H1 (cell line): ENCODE measurements around the gene SNU13. TPM values are rescaled to one million over a fixed set of nuclear protein-coding genes. Genes with fewer than 3 reads are reported as not detected.

Experiments
- CTCF ChIA-PET: fragments of 300-600 bp; sonication (Branson Sonifier 250); formaldehyde crosslinking; loops from one replicate; lab custom pipeline; 2021; ENCODE audit not compliant: partially characterized antibody; lab: Charles Lee
- POLR2A ChIA-PET: fragments of 300-600 bp; sonication (Branson Sonifier 250); formaldehyde crosslinking; loops from one replicate; lab custom pipeline; 2021; ENCODE audit warnings: inconsistent platforms; ENCODE audit not compliant: partially characterized antibody; lab: Charles Lee
- DNase-seq, 2 experiments: peaks; one replicate each; pipeline versions ENCODE4 v3.0.0 to v3.0.0-alpha.2; 2010 to 2022; ENCODE audit warnings: low spot score in 2 of 2, low read depth in 1 of 2, mixed read lengths in 1 of 2
- FAIRE-seq: peaks from 2 replicates; lab custom pipeline; 2011; peaks lifted over from hg19 to GRCh38; lab: Jason Lieb, UNC
- H2AFZ ChIP-seq: 2 replicates; pipeline ENCODE4 v1.8.1; 2012; ENCODE audit warnings: low read length, inconsistent platforms
- H2AK5ac ChIP-seq: 2 replicates; pipeline ENCODE4 v1.6.1; 2013; ENCODE audit warnings: low read depth, low read length
- H2BK120ac ChIP-seq: replicated peaks from 2 replicates; pipeline ENCODE3; 2013; ENCODE audit warnings: low read depth, low read length, inconsistent platforms
- H2BK12ac ChIP-seq: 2 replicates; pipeline ENCODE4 v1.6.1; 2013; ENCODE audit warnings: low read depth, low read length
- H2BK15ac ChIP-seq: 2 replicates; pipeline ENCODE4 v1.6.1; 2013; ENCODE audit warnings: low read length
- H2BK20ac ChIP-seq: 2 replicates; pipeline ENCODE4 v1.6.1; 2013; ENCODE audit warnings: low read length
- H2BK5ac ChIP-seq: 2 replicates; pipeline ENCODE4 v1.6.1; 2013; ENCODE audit warnings: low read depth, low read length
- H3K14ac ChIP-seq: 2 replicates; pipeline ENCODE4 v1.6.1; 2013; ENCODE audit warnings: inconsistent platforms; ENCODE audit not compliant: insufficient read length
- H3K18ac ChIP-seq: 2 replicates; pipeline ENCODE4 v1.6.1; 2013; ENCODE audit warnings: low read length; ENCODE audit errors: extremely low read depth
- H3K23ac ChIP-seq: 2 replicates; pipeline ENCODE4 v1.6.1; 2013; ENCODE audit warnings: inconsistent platforms; ENCODE audit not compliant: insufficient read length
- H3K23me2 ChIP-seq: 2 replicates; pipeline ENCODE4 v1.6.1; 2013; ENCODE audit warnings: low read depth, low read length
- H3K27ac ChIP-seq: 2 replicates; pipeline ENCODE4 v1.6.1; 2011; ENCODE audit warnings: low read depth, low read length, inconsistent platforms
- H3K27me3 ChIP-seq, 4 experiments: replicated peaks in 1 of 4; 1 replicate in 1 of 4; 2 replicates in 3 of 4; pipeline versions ENCODE4 v1.6.1 to v1.8.1; 2011 to 2013; ENCODE audit warnings: low read length in 3 of 4, mild to moderate bottlenecking in 3 of 4, inconsistent platforms in 2 of 4, mixed read lengths in 2 of 4, moderate library complexity in 1 of 4; ENCODE audit not compliant: control insufficient read depth in 3 of 4, insufficient read depth in 3 of 4; ENCODE audit errors: extremely low read depth in 1 of 4
- H3K36me3 ChIP-seq, 4 experiments: 2 replicates each; pipeline versions ENCODE4 v1.6.1 to v1.8.1; 2011 to 2013; ENCODE audit warnings: mild to moderate bottlenecking in 4 of 4, low read length in 3 of 4, moderate library complexity in 2 of 4, control low read depth in 1 of 4, inconsistent platforms in 1 of 4; ENCODE audit not compliant: insufficient read depth in 4 of 4, control insufficient read depth in 2 of 4
- H3K4ac ChIP-seq: replicated peaks from 2 replicates; pipeline ENCODE3; 2013; ENCODE audit warnings: low read length, low read depth, mixed read lengths, inconsistent platforms; ENCODE audit not compliant: insufficient read length
- H3K4me1 ChIP-seq, 4 experiments: replicated peaks in 1 of 4; 1 replicate in 1 of 4; 2 replicates in 3 of 4; pipeline versions ENCODE4 v1.6.1 to v1.8.1; 2011 to 2013; ENCODE audit warnings: low read length in 3 of 4, inconsistent platforms in 2 of 4, mixed read lengths in 1 of 4; ENCODE audit not compliant: insufficient read depth in 4 of 4, control insufficient read depth in 3 of 4
- H3K4me2 ChIP-seq, 2 experiments: 2 replicates each; pipeline versions ENCODE4 v1.6.1 to v1.8.1; 2011 to 2013; ENCODE audit warnings: low read depth in 2 of 2, low read length in 2 of 2, control low read depth in 1 of 2, inconsistent platforms in 1 of 2, mild to moderate bottlenecking in 1 of 2; ENCODE audit not compliant: insufficient read depth in 1 of 2
- H3K4me3 ChIP-seq, 4 experiments: fragments of 200-600, 300-600 bp in 1 of 4; sonication (generic), shearing (Covaris generic), sonication (Bioruptor Twin) in 1 of 4; 2 replicates each; pipeline versions ENCODE4 v1.5.1 to v1.8.1; 2011 to 2016; ENCODE audit warnings: low read length in 4 of 4, low read depth in 3 of 4, control low read depth in 2 of 4, inconsistent platforms in 2 of 4, mild to moderate bottlenecking in 2 of 4, mixed read lengths in 1 of 4, moderate library complexity in 1 of 4; ENCODE audit not compliant: insufficient read depth in 2 of 4; ENCODE audit errors: extremely low read depth in 1 of 4
- H3K56ac ChIP-seq: replicated peaks from 2 replicates; pipeline ENCODE3; 2013; ENCODE audit warnings: low read depth, mild to moderate bottlenecking, mixed read lengths, low read length, inconsistent platforms; ENCODE audit not compliant: insufficient read length
- H3K79me1 ChIP-seq: 2 replicates; pipeline ENCODE4 v1.6.1; 2013; ENCODE audit warnings: low read depth, low read length, control low read depth
- H3K79me2 ChIP-seq, 2 experiments: 2 replicates each; pipeline versions ENCODE4 v1.6.1 to v1.8.1; 2012 to 2013; ENCODE audit warnings: low read length in 2 of 2, mild to moderate bottlenecking in 2 of 2, inconsistent platforms in 1 of 2; ENCODE audit not compliant: insufficient read depth in 2 of 2, control insufficient read depth in 1 of 2
- H3K9ac ChIP-seq, 4 experiments: replicated peaks in 1 of 4; 1 replicate in 1 of 4; 2 replicates in 3 of 4; pipeline versions ENCODE4 v1.6.1 to v1.8.1; 2011 to 2013; ENCODE audit warnings: low read depth in 3 of 4, low read length in 3 of 4, control low read depth in 2 of 4, mild to moderate bottlenecking in 2 of 4, moderate library complexity in 2 of 4, inconsistent platforms in 1 of 4; ENCODE audit errors: extremely low read depth in 1 of 4
- H3K9me3 ChIP-seq, 2 experiments: 2 replicates each; pipeline versions ENCODE4 v1.6.1 to v1.8.1; 2012 to 2013; ENCODE audit warnings: mild to moderate bottlenecking in 2 of 2, moderate library complexity in 2 of 2, control low read depth in 1 of 2, inconsistent platforms in 1 of 2, low read depth in 1 of 2, low read length in 1 of 2, mixed read lengths in 1 of 2; ENCODE audit not compliant: insufficient read depth in 2 of 2
- H4K20me1 ChIP-seq, 2 experiments: replicated peaks in 1 of 2; 2 replicates each; pipeline versions ENCODE3 to v1.8.1; 2011 to 2013; ENCODE audit warnings: inconsistent platforms in 2 of 2, low read length in 2 of 2, mild to moderate bottlenecking in 1 of 2; ENCODE audit not compliant: insufficient read depth in 2 of 2, control insufficient read depth in 1 of 2
- H4K5ac ChIP-seq: 2 replicates; pipeline ENCODE4 v1.6.1; 2013; ENCODE audit warnings: low read length, low read depth, mixed read lengths, inconsistent platforms; ENCODE audit not compliant: insufficient read length
- H4K8ac ChIP-seq: 2 replicates; pipeline ENCODE4 v1.8.0; 2013; ENCODE audit warnings: mild to moderate bottlenecking, moderate library complexity, low read length, inconsistent platforms; ENCODE audit not compliant: insufficient read depth; ENCODE audit errors: extremely low read depth
- H4K91ac ChIP-seq: replicated peaks from 2 replicates; pipeline ENCODE3; 2013; ENCODE audit warnings: low read length, mixed read lengths, inconsistent platforms; ENCODE audit not compliant: insufficient read length
- CHD2 ChIP-seq: IDR thresholded peaks from 2 replicates; pipeline ENCODE4 v1.6.1; 2012; ENCODE audit warnings: low read length, improper control_type of control experiment
- CREB1 ChIP-seq: IDR thresholded peaks from 2 replicates; pipeline ENCODE4 v1.6.1; 2012; ENCODE audit warnings: inconsistent platforms
- E2F6 ChIP-seq: IDR thresholded peaks from 2 replicates; pipeline ENCODE4 v1.6.1; 2012; ENCODE audit warnings: inconsistent platforms
- FOSL1 ChIP-seq: IDR thresholded peaks from 2 replicates; pipeline ENCODE4 v1.6.1; 2011; ENCODE audit warnings: mild to moderate bottlenecking, low read depth, low read length, moderate library complexity; ENCODE audit not compliant: insufficient read depth
- KDM4A ChIP-seq: IDR thresholded peaks from one replicate; pipeline ENCODE4 v1.7.1; 2012; ENCODE audit warnings: low read depth, mild to moderate bottlenecking, moderate library complexity, low read length, inconsistent platforms; ENCODE audit not compliant: severe bottlenecking
- NANOG ChIP-seq: IDR thresholded peaks from 2 replicates; pipeline ENCODE4 v1.6.1; 2011; ENCODE audit warnings: low read length, low read depth, mild to moderate bottlenecking, inconsistent platforms; ENCODE audit not compliant: insufficient read depth, poor library complexity, severe bottlenecking
- TAF1 ChIP-seq: IDR thresholded peaks from 2 replicates; pipeline ENCODE4 v1.6.1; 2011; ENCODE audit warnings: mild to moderate bottlenecking, low read depth, low read length
- TAF7 ChIP-seq: optimal IDR thresholded peaks from 2 replicates; pipeline ENCODE3; 2011; ENCODE audit warnings: low read depth, mild to moderate bottlenecking, inconsistent platforms, low read length, moderate library complexity, borderline replicate concordance
- TEAD4 ChIP-seq: IDR thresholded peaks from 2 replicates; pipeline ENCODE4 v1.6.1; 2012; ENCODE audit warnings: low read depth, low read length, inconsistent platforms, mixed read lengths
- YY1 ChIP-seq: IDR thresholded peaks from 2 replicates; pipeline ENCODE4 v1.6.1; 2011; ENCODE audit warnings: low read depth, mild to moderate bottlenecking, low read length
- WGBS, 2 experiments: shearing (Covaris generic) in 1 of 2; methylation state at CpG; one replicate each; pipeline versions ENCODE4 v1.1.6 to v1.1.7; 2013 to 2015; ENCODE audit warnings: low lambda C conversion rate in 2 of 2, mixed read lengths in 2 of 2, inconsistent platforms in 1 of 2, low coverage in 1 of 2, missing lambda C conversion rate in 1 of 2; ENCODE audit not compliant: insufficient replicate concordance in 2 of 2, insufficient coverage in 1 of 2, insufficient read length in 1 of 2; ENCODE audit errors: extremely low coverage in 1 of 2, missing lambda C conversion rate in 1 of 2; 5-methylcytosine and 5-hydroxymethylcytosine counted together
- polyA plus RNA-seq, 7 experiments: library from polyadenylated mRNA; depleted of rRNA in 3 of 7; stranded (reverse) in 5 of 7; unstranded in 2 of 7; fragments of >200 nt in 5 of 7; fragments of 200-250 nt in 2 of 7; gene quantifications; 1 replicate in 5 of 7; 2 replicates in 1 of 7; 4 replicates in 1 of 7; pipeline versions ENCODE4 v1.2.1 to v1.2.3, GENCODE V29; 2011 to 2013; ENCODE audit warnings: missing spikeins in 2 of 7, mixed read lengths in 2 of 7
- total RNA-seq: library from RNA; stranded (reverse); fragmentation: NEBNext Ultra II Directional; extraction: Animal tissue kit (Norgen Biotek cat#: 25700); gene quantifications from 2 replicates; pipeline ENCODE4 v1.2.1, GENCODE V29; 2021

The SNU13 gene
- total and polyA plus RNA-seq, 2 of the 8 experiments (the other 6 are each of a cell fraction or from before 2014, with no cell fraction given), result 241 to 281 TPM

DNA sequence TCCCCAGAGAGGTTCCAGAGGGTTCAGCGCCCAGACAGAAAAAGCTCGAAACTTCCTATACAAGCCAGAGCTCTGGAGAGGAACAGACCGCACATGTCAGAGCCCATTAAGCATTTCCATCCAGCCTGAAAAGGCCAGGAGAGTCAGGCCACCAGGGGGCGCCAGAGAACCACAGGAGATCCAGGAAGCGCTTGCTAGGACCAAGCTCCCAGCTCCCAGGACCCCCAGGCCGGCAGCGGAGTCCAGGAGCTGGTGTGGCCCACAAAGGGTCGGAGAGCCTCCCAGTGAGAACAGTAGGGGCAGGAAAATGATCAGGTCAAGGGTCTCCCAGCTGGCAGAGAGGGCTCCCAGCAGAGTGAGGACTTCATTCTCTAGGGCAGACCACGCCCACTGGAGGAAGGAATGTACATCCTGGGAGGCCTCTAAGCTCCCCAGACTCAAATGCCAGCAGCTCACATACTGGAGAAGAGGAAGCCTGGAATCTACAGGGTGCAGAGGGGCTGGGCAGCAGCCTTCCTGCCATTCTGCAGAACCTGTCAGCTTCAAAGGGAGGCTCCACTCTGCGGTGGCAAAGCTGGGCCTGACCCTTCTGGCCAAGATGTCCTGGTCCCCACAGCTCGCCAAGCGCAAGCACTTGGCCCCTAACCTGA, 8.6 kb upstream of the SNU13 start:
- H3K4me1 ChIP-seq, result peaks cover 0 to 6% (median 4%) of the 10 kb centered on the region in 4 experiments; a peak in 5 of 7 replicates
- peak overlapping the region; percentile 57 for H4K91ac ChIP-seq
- H3K4me2 ChIP-seq, result peak overlapping the region in 1 of 2 experiments; percentile 61; a peak in 3 of 4 replicates
- POLR2A ChIA-PET, result interaction anchor here (0.7 to 1.4 kb wide), 6 partner anchors 8 to 103 kb away, joined by 3 to 7 read pairs (median 4); partner anchors contain the start of genes CCDC134, SNU13 and XRCC6
- no peak overlapping the region for H2BK20ac ChIP-seq
- peak; percentile 84 for FAIRE-seq
- no peaks in the 10 kb centered on the region; the same call in 1 of the 2 replicates for H3K79me1 ChIP-seq
- peak overlapping the region in 1 of 4 experiments; percentile 28; a peak in 1 of 8 replicates for H3K4me3 ChIP-seq
- no peak overlapping the region for H3K56ac ChIP-seq
- H2BK120ac ChIP-seq, result no peak overlapping the region
- peaks cover 0 to 2% of the 10 kb centered on the region in 2 experiments for H4K20me1 ChIP-seq
- peak overlapping the region; percentile 44 for H3K4ac ChIP-seq
- peaks cover 0 to 7% of the 10 kb centered on the region in 2 experiments; a peak in 1 of 4 replicates for H3K9me3 ChIP-seq
- peak overlapping the region; percentile 71; the same call in 1 of the 2 replicates for H3K18ac ChIP-seq
- no peak overlapping the region for H4K8ac ChIP-seq
- no peak overlapping the region for H3K9ac ChIP-seq
- H2AK5ac ChIP-seq, result no peak overlapping the region
- WGBS, 2 experiments, result 36% methylated on average over 12 of the region's 12 CpGs; no CpG with 5 or more reads in 1 of the 2 experiments
- H2BK12ac ChIP-seq, result peak overlapping the region; percentile 7; the same call in 1 of the 2 replicates
- peaks cover 0 to 3% (median 0%) of the 10 kb centered on the region in 4 experiments; a peak in 1 of 8 replicates for H3K36me3 ChIP-seq
- peak overlapping the region; percentile 46; the same call in 1 of the 2 replicates for H2BK15ac ChIP-seq
- no peaks in the 10 kb centered on the region for H3K79me2 ChIP-seq
- no peak overlapping the region for H3K27ac ChIP-seq
- DNase-seq, result peak; percentile 90 to 100
- H3K23ac ChIP-seq, result no peak overlapping the region
- peaks cover 0 to 10% (median 6%) of the 10 kb centered on the region in 4 experiments; a peak in 6 of 7 replicates for H3K27me3 ChIP-seq
- peak overlapping the region; percentile 71; the same call in 1 of the 2 replicates for H2AFZ ChIP-seq
- peak overlapping the region; percentile 28; the same call in 1 of the 2 replicates for H2BK5ac ChIP-seq
- H4K5ac ChIP-seq, result no peak overlapping the region
- H3K23me2 ChIP-seq, result 0 out of 2 replicates have a peak, but pooled peaks cover 2% of the 10 kb centered on the region
- no peak overlapping the region for H3K14ac ChIP-seq
- CTCF ChIA-PET, result interaction anchor here (0.6 to 3.9 kb wide), 77 partner anchors 10 to 1243 kb away, joined by 3 to 36 read pairs (median 5); partner anchors contain the start of genes CCDC134, CENPM, SNU13 and SREBF2
- TF ChIP-seq CREB1 (0 out of 2 replicates have a peak, but pooled peaks have one; percentile 11), NANOG (peak; percentile 1), TEAD4 (peak; percentile 95), KDM4A (peak; percentile 57), CHD2 (0 out of 2 replicates have a peak, but pooled peaks have one; percentile 16), TAF7 (no peak), TAF1 (no peak), YY1 (0 out of 2 replicates have a peak, but pooled peaks have one; percentile 11), E2F6 (peak; percentile 31; the same call in 1 of the 2 replicates), FOSL1 (no peak)
